Keratinocyte (primary cell): Measurements from ENCODE around the gene WDR11. TPM values are rescaled to one million over a fixed set of nuclear protein-coding genes. Genes with fewer than 3 reads are reported as not detected.

ENCODE experiments used
- DNase-seq: peaks from one replicate; pipeline ENCODE4 v3.0.0-alpha.2; 2011; ENCODE audit warnings: low read depth, missing footprints, low spot score
- FAIRE-seq: peaks from 2 replicates; lab custom pipeline; 2011; peaks lifted over from hg19 to GRCh38; lab: Jason Lieb, UNC
- H2AFZ ChIP-seq: 2 replicates; pipeline ENCODE4 v1.6.0; 2012; ENCODE audit warnings: low read length, control low read depth, inconsistent platforms; ENCODE audit not compliant: control insufficient read depth
- H3K27ac ChIP-seq: 2 replicates; pipeline ENCODE4 v1.5.1; 2011; ENCODE audit warnings: low read length; ENCODE audit not compliant: control insufficient read depth, insufficient read depth
- H3K27me3 ChIP-seq: 3 replicates; pipeline ENCODE4 v1.6.0; 2011; ENCODE audit warnings: low read length; ENCODE audit not compliant: control insufficient read depth, insufficient read depth; ENCODE audit errors: extremely low read depth
- H3K36me3 ChIP-seq, 2 experiments: 2 replicates in 1 of 2; 3 replicates in 1 of 2; pipeline ENCODE4 v1.5.1; 2011; ENCODE audit warnings: low read length in 2 of 2, mild to moderate bottlenecking in 1 of 2; ENCODE audit not compliant: control insufficient read depth in 2 of 2, insufficient read depth in 2 of 2; ENCODE audit errors: extremely low read depth in 1 of 2
- H3K4me1 ChIP-seq: 3 replicates; pipeline ENCODE4 v1.5.1; 2011; ENCODE audit warnings: low read length; ENCODE audit not compliant: control insufficient read depth, insufficient read depth; ENCODE audit errors: extremely low read depth
- H3K4me2 ChIP-seq: 3 replicates; pipeline ENCODE4 v1.6.0; 2011; ENCODE audit warnings: low read depth, low read length; ENCODE audit not compliant: control insufficient read depth, insufficient read depth; ENCODE audit errors: extremely low read depth
- H3K4me3 ChIP-seq, 3 experiments: fragments of 200-600 bp in 1 of 3; sonication (generic) in 1 of 3; 2 replicates in 2 of 3; 3 replicates in 1 of 3; pipeline ENCODE4 v1.5.1; 2011 to 2016; ENCODE audit warnings: low read length in 3 of 3, mild to moderate bottlenecking in 3 of 3, control low read depth in 2 of 3, inconsistent platforms in 1 of 3, low read depth in 1 of 3, mixed read lengths in 1 of 3, mixed run types in 1 of 3, moderate library complexity in 1 of 3; ENCODE audit not compliant: control insufficient read depth in 2 of 3, insufficient read depth in 2 of 3; ENCODE audit errors: extremely low read depth in 1 of 3
- H3K79me2 ChIP-seq: 2 replicates; pipeline ENCODE4 v1.6.0; 2012; ENCODE audit warnings: low read length; ENCODE audit not compliant: control insufficient read depth, insufficient read depth
- H3K9ac ChIP-seq: 3 replicates; pipeline ENCODE4 v1.6.0; 2011; ENCODE audit warnings: low read length; ENCODE audit not compliant: control insufficient read depth, insufficient read depth; ENCODE audit errors: extremely low read depth
- H3K9me1 ChIP-seq: 3 replicates; pipeline ENCODE4 v1.6.0; 2011; ENCODE audit warnings: low read length; ENCODE audit not compliant: control insufficient read depth, insufficient read depth; ENCODE audit errors: extremely low read depth
- H3K9me3 ChIP-seq: 2 replicates; pipeline ENCODE4 v1.5.1; 2012; ENCODE audit warnings: low read depth, low read length; ENCODE audit not compliant: control insufficient read depth
- H4K20me1 ChIP-seq: 3 replicates; pipeline ENCODE4 v1.6.0; 2011; ENCODE audit warnings: low read length; ENCODE audit not compliant: control insufficient read depth, insufficient read depth; ENCODE audit errors: extremely low read depth
- EZH2 ChIP-seq: IDR thresholded peaks from one replicate; pipeline ENCODE4 v1.6.1; 2012; ENCODE audit warnings: inconsistent platforms, mild to moderate bottlenecking, low read length, moderate library complexity
- dilution Hi-C: fragments of 300-500 bp; cut with MboI; formaldehyde crosslinking; loops from one replicate; pipeline ENCODE4 v1.7.0; 2020; ENCODE audit warnings: low sequenced_read_pairs; ENCODE audit not compliant: extremely low pct_ligation_motif_present
- polyA plus RNA-seq, 5 experiments: library from polyadenylated mRNA; depleted of rRNA in 3 of 5; stranded (reverse) in 3 of 5; stranded (forward) in 1 of 5; unstranded in 1 of 5; fragments of >200 nt; gene quantifications; 1 replicate in 1 of 5; 2 replicates in 3 of 5; 3 replicates in 1 of 5; pipeline versions ENCODE4 v1.2.1 to v1.2.3, GENCODE V29; 2011 to 2012; ENCODE audit warnings: missing spikeins in 2 of 5, low read depth in 1 of 5, low replicate concordance in 1 of 5
- TF ChIP-seq, protein P1 (sequence below), 3 experiments: IDR thresholded peaks in 1 of 3; conservative IDR thresholded peaks in 1 of 3; optimal IDR thresholded peaks in 1 of 3; 2 replicates in 2 of 3; 3 replicates in 1 of 3; pipeline versions ENCODE3 to v1.5.1; 2011; ENCODE audit warnings: low read length in 3 of 3, mild to moderate bottlenecking in 3 of 3, moderate library complexity in 2 of 3, control low read depth in 1 of 3, inconsistent platforms in 1 of 3; ENCODE audit not compliant: insufficient read depth in 2 of 3; ENCODE audit errors: extremely low read depth in 1 of 3

WDR11 gene
- polyA plus RNA-seq, 1 donor (not counting 4 experiments of a cell fraction or from before 2014, with no cell fraction given): 79.2 TPM

DNA sequence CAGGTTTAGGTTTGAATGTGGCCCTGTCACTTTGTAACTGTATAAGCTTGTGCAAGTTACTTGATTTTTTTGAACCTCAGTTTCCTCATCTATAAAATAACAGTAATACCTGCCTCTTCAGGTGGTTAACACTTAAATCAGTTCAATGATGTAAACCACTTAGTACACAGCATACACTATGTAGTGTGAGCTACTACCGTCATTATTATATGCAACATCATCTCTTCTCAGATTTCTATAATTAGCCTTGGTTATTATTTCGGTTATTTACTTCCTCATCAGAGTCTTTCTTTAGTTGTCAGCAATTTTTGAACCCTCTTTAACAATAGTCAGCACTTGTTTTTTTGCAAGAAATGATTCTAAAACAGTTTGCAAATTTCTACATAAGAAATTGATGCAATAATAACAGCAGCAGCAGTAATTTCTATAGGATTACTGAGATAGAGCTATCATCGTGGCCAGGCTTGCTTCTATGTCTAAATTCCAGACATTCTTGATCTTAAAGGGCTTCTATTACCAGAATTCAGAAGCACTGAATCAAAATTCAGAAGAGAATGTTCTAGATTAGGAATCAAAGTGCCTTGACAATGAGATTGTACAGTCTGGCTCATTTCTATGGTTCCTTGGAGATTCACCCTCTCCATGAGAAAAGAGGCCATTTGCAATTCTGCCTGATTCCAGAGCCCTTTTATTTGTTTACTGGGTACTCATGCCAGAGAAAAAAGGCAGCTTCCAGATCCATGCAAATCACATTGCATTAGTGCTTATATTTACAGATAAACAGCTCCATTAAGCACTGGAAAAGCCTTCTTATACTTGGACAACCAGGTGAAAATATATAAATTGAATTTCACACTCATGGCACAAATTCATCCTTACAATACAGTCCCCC is 25.0 kb upstream of the WDR11 start:
- Histone ChIP-seq H3K9me1 (no peaks in the 10 kb centered on the region), H2AFZ (no peak overlapping the region), H3K4me3 (no peak overlapping the region), H3K4me1 (no peaks in the 10 kb centered on the region), H3K27ac (no peak overlapping the region), H3K9me3 (no peaks in the 10 kb centered on the region), H3K36me3 (no peaks in the 10 kb centered on the region), H3K9ac (no peak overlapping the region), H3K27me3 (no peaks in the 10 kb centered on the region), H4K20me1 (no peaks in the 10 kb centered on the region), H3K4me2 (no peak overlapping the region), H3K79me2 (no peaks in the 10 kb centered on the region)
- TF ChIP-seq EZH2: no peak
- TF ChIP-seq, protein P1, sequence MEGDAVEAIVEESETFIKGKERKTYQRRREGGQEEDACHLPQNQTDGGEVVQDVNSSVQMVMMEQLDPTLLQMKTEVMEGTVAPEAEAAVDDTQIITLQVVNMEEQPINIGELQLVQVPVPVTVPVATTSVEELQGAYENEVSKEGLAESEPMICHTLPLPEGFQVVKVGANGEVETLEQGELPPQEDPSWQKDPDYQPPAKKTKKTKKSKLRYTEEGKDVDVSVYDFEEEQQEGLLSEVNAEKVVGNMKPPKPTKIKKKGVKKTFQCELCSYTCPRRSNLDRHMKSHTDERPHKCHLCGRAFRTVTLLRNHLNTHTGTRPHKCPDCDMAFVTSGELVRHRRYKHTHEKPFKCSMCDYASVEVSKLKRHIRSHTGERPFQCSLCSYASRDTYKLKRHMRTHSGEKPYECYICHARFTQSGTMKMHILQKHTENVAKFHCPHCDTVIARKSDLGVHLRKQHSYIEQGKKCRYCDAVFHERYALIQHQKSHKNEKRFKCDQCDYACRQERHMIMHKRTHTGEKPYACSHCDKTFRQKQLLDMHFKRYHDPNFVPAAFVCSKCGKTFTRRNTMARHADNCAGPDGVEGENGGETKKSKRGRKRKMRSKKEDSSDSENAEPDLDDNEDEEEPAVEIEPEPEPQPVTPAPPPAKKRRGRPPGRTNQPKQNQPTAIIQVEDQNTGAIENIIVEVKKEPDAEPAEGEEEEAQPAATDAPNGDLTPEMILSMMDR (optimal IDR thresholded peaks at IDR 0.05 in 1 of 3, IDR thresholded peaks at IDR 0.05 in 1 of 3, conservative IDR thresholded peaks at IDR 0.05 in 1 of 3; ENCODE audit: extremely low read depth in 1 of 3, insufficient read depth in 2 of 3, low read length in 3 of 3): no peak
- DNase-seq (no peak), FAIRE-seq (no peak)
- dilution Hi-C loops: no loop called here

DNA sequence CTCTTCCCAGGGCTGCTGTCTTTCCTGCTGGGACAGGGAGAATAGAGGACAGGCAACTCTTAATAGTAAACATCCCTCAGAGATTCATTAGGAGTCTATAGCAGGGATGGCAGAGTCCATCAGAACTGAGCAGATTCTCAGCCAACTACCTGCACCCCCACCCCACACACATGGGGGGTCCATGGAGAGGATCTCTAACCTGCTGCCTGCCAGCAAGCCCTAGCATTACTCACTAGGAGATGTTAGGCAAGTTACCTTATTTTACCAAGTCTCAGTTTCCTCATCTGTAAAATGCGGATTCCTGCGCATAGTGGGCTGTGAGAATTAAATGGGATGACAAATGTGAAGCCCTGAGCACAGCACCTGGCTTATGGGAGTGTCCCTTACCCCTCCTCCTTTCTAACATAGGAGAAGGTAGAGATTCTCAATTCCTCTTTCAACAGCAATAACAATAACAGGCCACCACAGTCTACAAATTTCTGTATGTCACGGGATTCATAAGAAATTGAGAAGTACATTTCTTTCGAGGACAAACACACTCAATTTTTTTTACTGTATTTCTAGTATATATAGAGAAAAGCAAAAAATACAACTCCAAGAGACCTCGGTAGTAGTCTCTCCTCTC is 23.8 kb upstream of the WDR11 start:
- no peak for TF ChIP-seq EZH2
- TF ChIP-seq, protein P1 (optimal IDR thresholded peaks at IDR 0.05 in 1 of 3, IDR thresholded peaks at IDR 0.05 in 1 of 3, conservative IDR thresholded peaks at IDR 0.05 in 1 of 3; ENCODE audit: extremely low read depth in 1 of 3, insufficient read depth in 2 of 3, low read length in 3 of 3): no peak
- Histone ChIP-seq H3K27ac (no peak overlapping the region), H3K79me2 (no peaks in the 10 kb centered on the region), H3K9me3 (no peaks in the 10 kb centered on the region), H3K4me1 (no peaks in the 10 kb centered on the region), H3K4me3 (no peak overlapping the region), H4K20me1 (no peaks in the 10 kb centered on the region), H3K36me3 (no peaks in the 10 kb centered on the region), H3K9ac (no peak overlapping the region), H3K27me3 (no peaks in the 10 kb centered on the region), H3K4me2 (no peak overlapping the region), H2AFZ (no peak overlapping the region), H3K9me1 (no peaks in the 10 kb centered on the region)
- no peak for DNase-seq
- dilution Hi-C loops: no loop called here
- no peak for FAIRE-seq
